Measurements from ENCODE around the gene CPN1.
"Not testable (repeated sequence)": the region's sequence is repeated elsewhere in the genome, so short reads cannot be mapped to it uniquely, and the experiment has no call there.

The CPN1 gene

GRCh38 chr10:100081075-100082001 lies at the start of gene CPN1:
Gene CPN1 (minus strand): TSS chr10:100081869. CDS start chr10:100081625, 244 bp downstream.
- no peak for DNase-seq (ENCODE audit: low spot score)

DNA sequence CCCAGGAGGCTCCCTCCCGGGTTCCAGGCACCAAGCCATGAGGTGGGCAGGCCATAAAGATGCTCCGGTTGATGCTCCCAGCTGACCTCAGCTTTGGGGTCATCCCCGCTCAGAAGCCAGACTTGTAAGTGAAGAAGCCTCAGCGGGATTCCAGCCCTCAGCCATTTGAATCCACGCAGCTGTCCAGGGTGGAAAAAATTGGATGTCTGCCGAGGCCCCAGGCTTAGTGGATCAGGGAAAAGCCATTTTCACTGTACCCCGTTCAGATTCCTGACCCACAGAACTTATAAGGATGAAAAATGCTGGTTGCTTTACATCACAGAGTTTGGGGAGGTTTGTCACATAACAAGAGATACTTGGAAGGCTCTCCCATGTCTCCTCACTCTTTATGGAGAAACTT lies 49.2 kb upstream of the CPN1 start:
- DNase-seq (ENCODE audit: low spot score), result no peak

GRCh38 chr10:100129424-100129823 lies 47.8 kb upstream of the CPN1 start:
- DNase-seq (ENCODE audit: low spot score), result no peak

DNA sequence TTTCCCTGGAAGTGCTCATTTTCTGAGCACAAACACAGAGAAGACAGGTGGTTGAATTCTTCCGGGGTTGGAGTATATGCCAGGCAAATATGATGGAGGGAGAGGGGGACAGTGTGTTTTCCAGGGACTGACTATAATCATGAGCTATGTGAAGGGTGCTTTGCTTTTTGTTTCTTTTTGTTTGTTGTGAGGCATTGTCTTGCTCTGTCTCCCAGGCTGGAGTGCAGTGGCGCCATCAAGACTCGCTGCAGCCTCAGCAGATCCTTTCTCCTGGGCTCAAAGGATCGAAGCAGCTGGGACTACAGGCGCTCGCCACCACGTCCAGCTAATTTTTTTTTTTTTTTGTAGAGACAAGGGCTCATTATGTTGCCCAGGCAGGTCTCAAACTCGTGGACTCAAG lies 47.3 kb upstream of the CPN1 start:
- no peak for DNase-seq (ENCODE audit: low spot score)

DNA sequence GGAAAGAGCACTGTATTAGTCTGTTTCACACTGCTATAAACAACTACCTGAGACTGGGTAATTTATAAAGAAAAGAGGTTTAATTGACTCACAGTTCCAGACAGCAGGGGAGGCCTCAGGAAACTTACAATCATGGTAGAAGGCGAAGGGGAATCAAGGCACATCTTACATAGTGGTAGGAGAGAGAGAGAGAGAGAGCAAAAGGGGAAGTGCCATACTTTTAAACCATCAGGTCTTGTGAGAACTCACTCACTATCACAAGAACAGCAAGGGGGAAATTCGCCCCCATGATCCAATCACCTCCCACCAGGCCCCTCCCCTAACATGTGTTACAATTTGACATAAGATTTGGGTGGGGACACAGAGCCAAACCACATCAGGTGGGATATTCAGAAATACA lies 43.7 kb upstream of the CPN1 start:
- not testable (repeated sequence) for DNase-seq (ENCODE audit: low spot score)

DNA sequence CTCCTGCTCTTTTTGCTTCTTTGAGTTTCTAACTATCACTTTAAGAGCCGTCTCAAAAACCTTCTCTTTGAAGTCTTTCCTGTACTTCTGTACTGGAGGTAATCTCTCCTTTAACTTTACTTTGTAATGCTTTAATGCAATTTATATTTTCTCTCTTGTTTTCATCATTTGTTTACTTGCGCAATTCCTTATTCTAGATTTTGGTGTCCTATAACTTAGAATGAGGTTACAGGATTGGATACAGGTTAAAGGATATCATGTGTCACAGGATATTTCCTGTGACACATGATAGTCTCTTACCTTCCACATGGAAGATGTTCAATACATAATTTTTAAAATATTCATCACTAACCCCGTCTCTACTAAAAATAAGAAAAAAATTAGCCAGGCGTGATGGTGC lies 42.4 kb upstream of the CPN1 start:
- no peak for DNase-seq (ENCODE audit: low spot score)

- no peak for DNase-seq (ENCODE audit: low spot score)
Observed at GRCh38 chr10:100122780-100123179, 41.1 kb upstream of the CPN1 start.

- no peak for DNase-seq (ENCODE audit: low spot score)
Observed at GRCh38 chr10:100120550-100120949, 38.9 kb upstream of the CPN1 start.

DNA sequence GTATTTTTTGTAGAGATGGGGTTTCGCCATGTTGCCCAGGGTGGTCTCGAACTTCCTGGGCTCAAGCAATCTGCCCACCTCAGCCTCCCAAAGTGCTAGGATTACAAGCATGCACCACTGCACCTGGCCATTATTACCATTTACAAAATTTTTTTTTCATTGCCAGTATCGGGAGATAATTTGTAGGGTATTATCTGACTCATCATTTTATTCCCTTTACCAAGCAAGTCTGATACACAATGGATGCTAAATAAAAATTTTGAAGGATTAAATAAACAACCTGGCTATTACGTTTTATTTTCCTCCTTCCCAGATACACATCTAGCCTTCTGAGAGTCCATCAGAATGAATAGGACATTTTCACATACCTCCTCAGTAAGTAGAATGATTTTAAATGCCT lies 38.1 kb upstream of the CPN1 start:
- no peak for DNase-seq (ENCODE audit: low spot score)

DNA sequence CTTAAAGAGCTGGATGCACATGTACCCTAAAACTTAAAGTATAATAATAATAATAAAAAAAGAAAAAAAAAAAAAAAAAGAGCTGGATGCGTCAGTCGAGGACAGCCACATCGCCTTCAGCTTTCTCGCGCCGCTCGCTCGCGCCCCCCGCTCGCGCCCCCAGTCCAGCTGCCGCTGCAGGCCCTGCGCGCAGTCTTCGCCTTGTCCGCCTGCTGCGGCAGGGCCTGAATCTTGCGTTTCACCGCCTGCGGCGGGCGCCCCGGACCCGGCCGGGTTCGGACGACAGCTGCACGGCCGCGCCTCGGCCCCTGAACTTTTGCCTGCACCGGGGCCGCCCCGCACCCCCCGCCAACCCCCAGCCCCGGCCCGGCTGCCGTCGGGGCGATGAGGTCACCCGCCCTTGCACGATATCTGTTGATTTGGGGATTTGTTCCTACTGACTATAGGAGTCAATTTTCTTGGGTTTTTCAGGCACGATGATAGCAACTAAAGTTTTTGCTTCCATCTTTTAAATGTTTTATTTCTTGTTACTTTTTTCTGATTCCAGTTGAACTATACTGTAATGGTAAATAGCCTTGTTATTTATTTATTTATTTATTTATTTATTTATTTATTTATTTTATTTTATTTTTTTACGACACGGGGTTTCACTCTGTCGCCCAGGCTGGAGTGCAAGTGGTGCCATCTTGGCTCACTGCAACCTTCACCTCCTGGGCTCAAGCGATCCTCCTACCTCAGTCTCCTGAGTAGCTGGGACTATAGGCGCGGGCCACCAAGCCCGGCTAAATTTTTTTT lies 33.5 kb upstream of the CPN1 start:
- no peak for DNase-seq (ENCODE audit: low spot score)

DNA sequence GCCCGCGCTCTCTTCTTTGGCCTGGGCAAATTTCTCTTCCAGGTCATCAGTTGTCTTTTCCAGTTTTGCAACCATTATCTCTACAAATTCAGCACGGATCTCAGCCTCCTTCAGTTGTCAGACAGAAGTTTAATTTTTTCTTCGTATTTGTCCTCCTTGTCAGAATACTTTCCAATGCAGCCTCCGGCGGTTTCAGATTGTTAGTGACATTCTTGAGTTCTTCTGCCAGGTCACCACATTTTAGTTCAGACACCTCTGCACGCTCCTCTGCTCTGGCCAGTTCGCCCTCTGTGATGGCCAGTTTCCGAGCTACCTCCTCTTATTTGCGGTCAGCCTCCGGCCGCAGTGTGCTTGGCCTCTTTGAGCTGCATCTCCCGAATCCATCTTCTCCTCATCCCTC lies 32.8 kb upstream of the CPN1 start:
- no peak for DNase-seq (ENCODE audit: low spot score)

DNA sequence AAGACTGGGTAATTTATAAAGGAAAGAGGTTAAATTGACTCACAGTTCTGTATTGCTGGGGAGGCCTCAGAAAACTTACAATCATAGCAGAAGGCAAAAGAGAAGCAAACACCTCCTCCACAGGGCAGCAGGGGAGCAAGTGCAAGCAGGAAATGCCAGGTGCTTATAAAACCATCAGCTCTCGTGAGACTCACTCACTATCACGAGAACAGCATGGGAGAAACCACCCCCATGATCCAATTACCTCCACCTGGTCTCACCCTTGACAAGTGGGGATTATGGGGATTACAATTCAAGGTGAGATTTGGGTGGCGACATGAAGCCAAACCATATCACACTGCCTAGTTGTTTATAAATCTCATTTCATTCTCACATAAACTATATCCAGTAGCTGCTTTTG lies 28.0 kb upstream of the CPN1 start:
- DNase-seq (ENCODE audit: low spot score), result no peak

DNA sequence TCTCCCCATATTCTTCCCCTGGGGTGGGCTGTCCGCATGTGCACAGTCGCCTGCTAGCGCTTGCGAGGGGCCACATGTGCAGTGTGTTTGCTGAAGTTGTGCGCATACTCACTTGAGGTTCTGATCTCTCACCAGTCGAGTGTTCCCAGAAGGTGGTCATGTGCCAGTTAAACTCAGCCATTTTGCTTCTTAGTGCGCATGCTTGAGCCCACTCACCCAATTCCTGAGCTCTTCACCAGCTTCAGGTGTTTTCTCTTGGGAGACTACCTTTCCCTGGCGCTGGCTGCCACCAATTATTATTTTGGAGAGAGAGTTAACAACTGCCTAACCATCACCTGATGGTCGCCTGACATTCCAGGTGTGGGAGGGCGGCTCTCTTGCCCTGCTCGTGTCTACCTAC lies 25.2 kb upstream of the CPN1 start:
- no peak for DNase-seq (ENCODE audit: low spot score)

DNA sequence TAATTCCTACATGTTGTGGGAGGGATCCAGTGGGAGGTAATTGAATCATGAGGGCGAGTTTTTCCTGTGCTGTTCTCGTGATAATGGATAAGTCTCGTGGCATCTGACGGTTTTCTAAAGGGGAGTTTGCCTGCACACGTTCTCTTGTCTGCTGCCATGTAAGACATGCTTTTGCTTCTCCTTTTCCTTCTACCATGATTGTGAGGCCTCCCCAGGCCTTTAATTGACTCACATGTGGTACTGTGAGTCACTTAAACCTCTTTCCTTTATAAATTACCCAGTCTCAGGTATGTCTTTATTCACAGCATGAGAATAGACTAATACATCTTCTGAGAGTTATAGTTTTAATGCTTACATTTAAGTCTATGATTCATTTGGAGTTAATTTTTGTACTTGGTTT lies 22.6 kb upstream of the CPN1 start:
- no peak for DNase-seq (ENCODE audit: low spot score)

- DNase-seq (ENCODE audit: low spot score), result no peak
Observed at GRCh38 chr10:100103581-100103980, 21.9 kb upstream of the CPN1 start.

DNA sequence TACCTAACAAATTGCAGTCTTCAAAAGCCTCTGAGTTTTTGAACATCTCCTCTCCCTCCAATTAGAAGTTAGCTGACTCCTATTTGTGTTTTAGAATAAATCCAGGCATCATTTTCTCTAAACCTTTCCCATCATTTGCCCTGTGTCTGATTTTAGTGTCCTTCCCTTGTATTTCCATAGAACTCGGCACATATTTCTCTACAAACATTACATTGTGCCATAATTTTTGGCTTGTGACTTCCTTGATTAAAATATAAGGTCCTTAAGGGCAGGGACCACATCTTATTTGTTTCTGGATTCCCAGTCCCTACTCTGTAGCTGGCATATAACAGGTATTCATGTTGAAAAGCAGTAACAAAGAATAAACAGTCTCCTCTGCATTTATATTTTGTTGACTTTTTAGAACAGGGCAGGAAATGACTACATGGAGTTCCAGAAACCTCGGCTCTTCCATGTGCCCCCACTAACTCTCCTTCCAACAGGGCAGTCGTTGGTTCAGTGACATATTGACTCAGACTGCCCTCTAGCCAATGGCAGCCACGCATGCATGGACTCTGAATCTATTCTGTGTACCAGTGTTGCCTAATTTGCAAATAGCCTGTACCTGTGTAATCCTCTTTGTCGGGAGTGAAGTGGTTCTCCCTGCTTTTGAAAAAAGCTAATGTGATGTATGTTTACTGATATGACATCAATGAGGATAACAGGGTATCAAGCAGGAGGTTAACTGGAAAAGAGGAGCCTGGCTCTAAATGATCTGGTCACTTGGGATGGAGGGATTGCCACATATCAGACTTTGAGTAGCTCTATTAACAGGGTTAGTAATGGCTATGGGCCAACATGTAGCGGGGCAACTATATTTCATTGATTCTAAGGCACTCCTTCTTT lies 19.8 kb upstream of the CPN1 start:
- no peak for DNase-seq (ENCODE audit: low spot score)

- DNase-seq (ENCODE audit: low spot score), result no peak
Observed at GRCh38 chr10:100100651-100101184, 19.0 kb upstream of the CPN1 start.

- no peak for DNase-seq (ENCODE audit: low spot score)
Observed at GRCh38 chr10:100089241-100089640, 7.6 kb upstream of the CPN1 start.

DNA sequence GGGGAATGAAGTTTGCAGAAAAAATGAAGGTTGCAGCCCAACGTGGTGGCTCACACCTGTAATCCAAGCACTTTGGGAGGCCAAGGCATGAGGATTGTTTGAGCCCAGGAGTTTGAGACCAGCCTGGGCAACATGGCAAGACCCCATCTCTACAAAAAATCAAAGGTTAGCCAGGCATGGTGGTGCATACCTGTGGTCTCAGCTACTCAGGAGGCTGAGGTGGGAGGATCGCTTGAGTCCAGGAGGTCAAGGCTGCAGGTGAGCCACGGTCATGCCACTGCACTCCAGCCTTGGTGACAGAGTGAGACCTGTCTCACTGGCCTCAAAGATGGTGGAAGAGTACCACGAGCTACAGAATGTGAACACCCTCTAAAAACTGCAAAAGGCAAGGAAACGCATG lies 5.0 kb upstream of the CPN1 start:
- not testable (repeated sequence) for DNase-seq (ENCODE audit: low spot score)

GRCh38 chr10:100085596-100085995 lies 3.9 kb upstream of the CPN1 start:
- DNase-seq (ENCODE audit: low spot score), result no peak

- no peak for DNase-seq (ENCODE audit: low spot score)
Observed at GRCh38 chr10:100083623-100084022, 2.0 kb upstream of the CPN1 start.

DNA sequence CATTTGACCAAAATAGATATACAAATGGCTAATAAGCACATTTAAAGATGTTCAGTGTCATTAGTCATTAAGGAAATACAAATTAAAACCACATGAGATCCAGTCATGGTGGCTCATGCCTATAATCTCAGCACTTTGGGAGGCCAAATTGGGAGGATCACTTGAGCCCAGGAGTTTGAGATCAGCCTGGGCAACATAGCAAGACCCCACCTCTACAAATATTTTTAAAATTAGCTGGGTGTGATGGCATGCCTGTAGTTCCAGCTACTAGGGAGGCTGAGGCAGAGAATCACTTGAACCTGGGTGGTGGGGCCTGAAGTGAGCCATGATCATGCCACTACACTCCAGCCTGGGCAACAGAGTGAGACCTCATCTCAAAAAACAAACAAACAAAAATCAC lies 607 bp upstream of the CPN1 start:
- DNase-seq (ENCODE audit: low spot score), result not testable (repeated sequence)
